CD4-positive, CD25-positive, alpha-beta regulatory T cell (primary cell): ENCODE results near the gene DUSP22. TPM values are rescaled to one million over a fixed set of nuclear protein-coding genes. Genes with fewer than 3 reads are reported as not detected.

Experiments
- ATAC-seq, 2 donors: fragments of 150-1000 bp; cut with Tn5 transposase; one replicate each; pipeline ENCODE4 v1.10.0; 2021; ENCODE audit warnings: low read depth in 2 of 2, moderate number of reproducible peaks in 2 of 2, moderate library complexity in 1 of 2
- DNase-seq, 3 donors: peaks; one replicate each; pipeline versions ENCODE4 v3.0.0 to v3.0.0-alpha.2; 2012 to 2022; ENCODE audit warnings: mixed read lengths in 1 of 3
- H3K27ac ChIP-seq: one replicate; pipeline ENCODE4 v1.7.0; 2013; ENCODE audit warnings: mild to moderate bottlenecking, low read length; ENCODE audit not compliant: insufficient read depth, poor library complexity, severe bottlenecking
- H3K27me3 ChIP-seq: one replicate; pipeline ENCODE4 v1.7.0; 2013; ENCODE audit warnings: low read length; ENCODE audit not compliant: control insufficient read depth, insufficient read depth
- H3K36me3 ChIP-seq: one replicate; pipeline ENCODE4 v1.7.0; 2013; ENCODE audit warnings: mild to moderate bottlenecking, low read length, moderate library complexity; ENCODE audit not compliant: control insufficient read depth, insufficient read depth
- H3K4me1 ChIP-seq: 2 replicates; pipeline ENCODE4 v1.7.0; 2013; ENCODE audit warnings: mild to moderate bottlenecking, low read length; ENCODE audit not compliant: insufficient read depth, control insufficient read depth, poor library complexity, severe bottlenecking
- H3K4me3 ChIP-seq: one replicate; pipeline ENCODE4 v1.7.0; 2013; ENCODE audit warnings: low read depth, mild to moderate bottlenecking, low read length, moderate library complexity
- H3K9me3 ChIP-seq, 2 experiments: 1 replicate in 1 of 2; 2 replicates in 1 of 2; pipeline ENCODE4 v1.7.0; 2013; ENCODE audit warnings: low read length in 2 of 2, mild to moderate bottlenecking in 1 of 2, moderate library complexity in 1 of 2; ENCODE audit not compliant: control insufficient read depth in 2 of 2
- H3K27ac Mint-ChIP-seq, 3 donors: one replicate each; pipeline ENCODE4 v1.8.0; 2020 to 2022; ENCODE audit warnings: mild to moderate bottlenecking in 3 of 3, mixed read lengths in 3 of 3, moderate library complexity in 2 of 3
- H3K27me3 Mint-ChIP-seq: one replicate; pipeline ENCODE4 v1.8.0; 2022; ENCODE audit warnings: mild to moderate bottlenecking, mixed read lengths
- H3K36me3 Mint-ChIP-seq: one replicate; pipeline ENCODE4 v1.8.0; 2020; ENCODE audit warnings: mixed read lengths
- H3K4me1 Mint-ChIP-seq, 4 donors: one replicate each; pipeline ENCODE4 v1.8.0; 2020 to 2022; ENCODE audit warnings: mixed read lengths in 4 of 4, mild to moderate bottlenecking in 1 of 4
- H3K4me3 Mint-ChIP-seq, 4 donors: one replicate each; pipeline ENCODE4 v1.8.0; 2020 to 2022; ENCODE audit warnings: mild to moderate bottlenecking in 4 of 4, mixed read lengths in 4 of 4, moderate library complexity in 3 of 4
- H3K9me3 Mint-ChIP-seq, 7 donors: one replicate each; pipeline ENCODE4 v1.8.0; 2020 to 2022; ENCODE audit warnings: mixed read lengths in 7 of 7, mild to moderate bottlenecking in 3 of 7, moderate library complexity in 2 of 7
- polyA plus RNA-seq, 4 donors: library from polyadenylated mRNA; unstranded; fragments of 300-500 nt; fragmentation: Illumina TruSeq; gene quantifications; one replicate each; pipeline ENCODE4 v1.2.3, GENCODE V29; 2021
- total RNA-seq: library from RNA; stranded (reverse); gene quantifications from one replicate; pipeline ENCODE4 v1.2.3, GENCODE V29; 2022

The DUSP22 gene
- total and polyA plus RNA-seq, 5 donors from 2014 or later = 45.5 to 48.5 (median 46.6) TPM

DNA sequence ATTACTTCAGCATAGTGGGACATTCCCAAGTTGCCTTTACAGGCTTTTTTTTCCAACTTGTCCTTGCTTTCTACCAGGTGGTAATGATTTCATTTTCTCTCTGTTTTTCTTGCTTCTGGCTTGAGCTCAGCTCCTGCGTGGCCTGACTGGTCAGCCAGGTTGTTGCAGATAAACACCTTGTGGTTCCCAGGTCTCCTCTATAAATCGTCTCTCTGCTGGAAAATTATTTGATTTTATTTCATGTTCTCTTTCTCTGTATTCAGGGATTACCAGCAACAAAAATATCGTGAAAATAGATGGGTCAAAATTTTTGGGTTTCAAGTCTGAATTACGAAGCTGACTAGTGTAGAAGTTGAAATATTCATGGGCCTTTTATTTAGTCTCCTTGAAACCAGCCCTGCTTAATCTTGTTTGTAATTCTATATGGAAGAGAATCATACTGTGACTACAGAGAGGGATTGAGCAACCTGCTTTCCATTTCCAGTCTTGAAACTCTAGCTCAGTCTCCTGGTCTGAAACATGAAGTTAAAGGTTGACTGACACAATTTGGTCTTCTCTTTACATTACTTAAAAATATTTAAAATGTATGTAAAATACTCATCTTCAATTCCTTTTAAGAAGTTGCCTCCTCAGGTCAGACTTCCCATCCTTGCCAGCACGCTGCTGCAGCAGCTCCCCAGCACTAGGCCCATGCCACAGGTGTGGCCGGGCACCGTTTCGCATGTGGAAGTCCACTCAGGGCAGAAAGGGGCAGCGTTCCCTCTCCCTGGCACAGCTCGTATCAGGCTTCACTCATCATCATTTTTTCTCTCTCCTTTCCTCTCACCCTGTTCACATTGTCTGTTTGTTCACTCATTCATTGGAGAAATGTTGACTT, 7.1 kb downstream of the DUSP22 start:
- H3K36me3 ChIP-seq = peaks cover 3% of the 10 kb centered on the region
- H3K9me3 ChIP-seq = no peaks in the 10 kb centered on the region
- no peak for DNase-seq
- H3K27me3 ChIP-seq = no peaks in the 10 kb centered on the region
- no peak overlapping the region for H3K4me3 ChIP-seq
- no peak for ATAC-seq
- H3K4me1 ChIP-seq = peaks cover 23% of the 10 kb centered on the region
- H3K27ac Mint-ChIP-seq = no peak overlapping the region
- no peak overlapping the region for H3K4me3 Mint-ChIP-seq
- no peak overlapping the region for H3K27ac ChIP-seq
- no peaks in the 10 kb centered on the region for H3K36me3 Mint-ChIP-seq
- no peaks in the 10 kb centered on the region for H3K9me3 Mint-ChIP-seq
- H3K27me3 Mint-ChIP-seq = no peaks in the 10 kb centered on the region
- H3K4me1 Mint-ChIP-seq = peaks cover 5 to 36% (median 28%) of the 10 kb centered on the region in 4 donors

DNA sequence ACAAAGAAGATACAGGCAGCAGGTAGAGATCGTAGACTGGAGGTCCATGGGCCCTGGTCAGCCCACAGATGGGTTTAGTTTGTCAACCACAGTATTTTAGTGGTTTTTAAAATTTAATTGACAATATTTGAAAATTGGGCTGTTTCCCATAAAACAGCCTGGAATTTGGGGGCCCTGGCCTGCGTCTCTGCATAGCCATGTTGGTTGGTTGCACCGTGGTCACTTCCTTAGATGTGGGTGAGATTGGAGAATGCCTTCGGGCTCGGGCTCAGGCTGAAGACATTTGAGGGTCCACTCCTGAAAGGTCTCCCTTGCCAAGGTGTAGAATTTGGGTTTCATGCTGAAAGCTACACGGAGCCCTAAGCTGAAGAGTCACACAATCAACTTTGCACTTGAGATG, 7.7 kb downstream of the DUSP22 start:
- H3K27ac Mint-ChIP-seq = no peak overlapping the region
- H3K36me3 Mint-ChIP-seq = peaks cover 5% of the 10 kb centered on the region
- ATAC-seq = no peak
- H3K4me1 Mint-ChIP-seq = peaks cover 0 to 33% (median 24%) of the 10 kb centered on the region in 4 donors
- H3K9me3 Mint-ChIP-seq = no peaks in the 10 kb centered on the region
- DNase-seq = no peak
- Histone ChIP-seq H3K27me3 (no peaks in the 10 kb centered on the region), H3K4me3 (no peak overlapping the region), H3K27ac (no peak overlapping the region), H3K36me3 (peaks cover 3% of the 10 kb centered on the region), H3K9me3 (no peaks in the 10 kb centered on the region), H3K4me1 (peaks cover 22% of the 10 kb centered on the region)
- H3K27me3 Mint-ChIP-seq = no peaks in the 10 kb centered on the region
- no peak overlapping the region for H3K4me3 Mint-ChIP-seq

DNA sequence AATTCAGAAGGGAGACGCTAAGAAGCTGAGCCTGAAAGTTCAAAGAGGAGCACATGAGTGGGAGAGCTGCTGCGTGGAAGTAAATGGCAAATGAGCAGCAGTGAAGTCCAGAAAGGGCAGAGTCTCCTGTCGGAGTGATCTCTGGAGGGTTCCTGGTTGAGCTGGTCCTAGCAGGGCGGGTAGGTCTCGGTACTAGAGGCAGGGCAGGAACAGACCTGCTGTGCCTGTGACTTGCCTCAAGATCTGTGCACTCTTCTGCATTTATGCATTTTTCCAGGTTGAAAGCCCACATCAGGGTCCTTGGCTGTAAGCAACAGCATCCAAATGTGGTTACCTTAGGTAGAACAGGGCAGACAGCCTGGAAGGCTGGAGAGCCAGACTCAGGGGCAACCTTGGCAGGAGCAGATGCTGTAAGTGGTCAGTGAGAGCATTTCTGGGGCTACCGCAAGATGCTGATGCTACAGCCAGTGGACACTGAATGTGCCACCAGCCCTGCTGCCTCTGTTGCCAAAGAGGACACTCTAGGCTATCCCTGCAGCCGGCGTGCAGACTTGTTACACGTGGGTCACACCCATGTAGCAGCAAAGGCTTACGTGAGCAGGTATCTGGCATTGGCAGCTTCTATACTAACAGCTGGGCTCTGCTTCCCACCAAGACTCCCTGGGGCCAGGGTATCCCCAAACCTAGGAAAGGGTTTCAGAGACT, 8.4 kb downstream of the DUSP22 start:
- peaks cover 0 to 27% (median 19%) of the 10 kb centered on the region in 4 donors for H3K4me1 Mint-ChIP-seq
- Histone ChIP-seq H3K27me3 (no peaks in the 10 kb centered on the region), H3K36me3 (peaks cover 3% of the 10 kb centered on the region), H3K4me3 (no peak overlapping the region), H3K9me3 (no peaks in the 10 kb centered on the region), H3K27ac (no peak overlapping the region), H3K4me1 (peaks cover 16% of the 10 kb centered on the region)
- DNase-seq = no peak
- H3K4me3 Mint-ChIP-seq = no peak overlapping the region
- ATAC-seq = no peak
- H3K9me3 Mint-ChIP-seq = no peaks in the 10 kb centered on the region
- H3K27ac Mint-ChIP-seq = no peak overlapping the region
- H3K27me3 Mint-ChIP-seq = no peaks in the 10 kb centered on the region
- H3K36me3 Mint-ChIP-seq = peaks cover 5% of the 10 kb centered on the region

DNA sequence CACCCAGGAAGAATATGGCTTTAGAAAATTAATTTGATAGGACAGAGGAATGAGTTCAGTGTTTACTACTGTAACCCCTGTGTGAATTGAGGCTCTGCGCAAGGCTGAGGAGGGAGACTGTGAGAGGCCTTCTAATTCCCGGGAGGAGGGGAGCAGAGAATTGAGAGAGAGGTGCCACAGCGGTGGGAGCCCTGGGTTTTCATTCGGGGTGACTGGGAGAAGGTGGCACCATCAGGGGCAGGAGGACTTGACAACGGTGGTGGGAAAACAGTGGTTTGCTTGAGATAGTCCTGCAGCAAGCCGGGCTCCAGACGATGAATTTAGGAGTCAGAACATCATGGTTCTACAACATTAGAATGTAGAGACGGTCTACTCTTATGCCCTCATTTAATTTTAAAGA, 9.2 kb downstream of the DUSP22 start:
- H3K27ac ChIP-seq = no peak overlapping the region
- H3K27me3 ChIP-seq = no peaks in the 10 kb centered on the region
- peaks cover 5% of the 10 kb centered on the region for H3K36me3 Mint-ChIP-seq
- no peaks in the 10 kb centered on the region for H3K9me3 Mint-ChIP-seq
- DNase-seq (no peak), ATAC-seq (no peak)
- peaks cover 0 to 18% (median 13%) of the 10 kb centered on the region in 4 donors for H3K4me1 Mint-ChIP-seq
- H3K4me1 ChIP-seq = peaks cover 7% of the 10 kb centered on the region
- peaks cover 4% of the 10 kb centered on the region for H3K36me3 ChIP-seq
- no peaks in the 10 kb centered on the region for H3K9me3 ChIP-seq
- no peak overlapping the region for H3K4me3 ChIP-seq
- H3K27me3 Mint-ChIP-seq = no peaks in the 10 kb centered on the region
- H3K4me3 Mint-ChIP-seq = no peak overlapping the region
- no peak overlapping the region for H3K27ac Mint-ChIP-seq

DNA sequence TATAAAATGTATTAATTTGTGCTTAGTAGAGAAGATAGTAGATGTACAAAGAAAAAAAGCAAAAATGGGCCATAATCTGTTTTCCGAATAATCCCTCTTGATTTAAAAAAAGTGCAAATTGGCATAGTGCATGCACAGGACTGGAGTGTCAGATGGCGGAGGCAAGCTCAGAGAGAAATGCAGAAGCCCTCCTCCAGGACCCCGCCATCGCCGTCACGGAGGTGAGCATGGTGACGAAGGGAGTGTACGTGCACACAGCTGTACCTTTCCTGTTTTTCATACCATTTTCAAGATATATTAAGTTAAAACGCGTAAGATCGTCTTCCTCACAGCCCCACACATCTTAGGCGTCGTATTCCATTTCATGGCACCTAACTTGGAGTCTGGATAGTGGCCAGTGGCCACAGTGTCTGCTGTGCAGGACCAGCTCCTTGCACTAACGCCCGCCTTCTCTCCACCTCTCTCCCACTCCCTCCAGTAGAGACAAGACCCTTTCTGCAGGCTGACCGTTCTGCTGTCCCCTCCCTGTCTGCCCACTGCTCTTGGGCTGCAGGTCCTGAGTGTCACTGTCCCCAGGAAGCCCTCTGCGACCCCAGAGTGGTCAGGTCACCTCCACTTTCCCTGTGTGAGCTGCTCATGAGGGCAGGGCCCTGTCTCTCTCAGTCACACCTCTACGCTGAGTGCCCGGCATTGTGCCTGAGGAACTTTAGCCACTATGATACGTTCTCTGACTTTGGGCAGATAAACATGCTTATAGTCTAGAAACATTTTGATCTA, 9.8 kb downstream of the DUSP22 start:
- H3K4me3 ChIP-seq = no peak overlapping the region
- H3K27ac ChIP-seq = no peak overlapping the region
- H3K36me3 Mint-ChIP-seq = peaks cover 5% of the 10 kb centered on the region
- no peak for ATAC-seq
- H3K9me3 ChIP-seq = no peaks in the 10 kb centered on the region
- DNase-seq = no peak
- H3K4me1 Mint-ChIP-seq = peaks cover 0 to 13% (median 8%) of the 10 kb centered on the region in 4 donors
- H3K36me3 ChIP-seq = peaks cover 5% of the 10 kb centered on the region
- H3K27ac Mint-ChIP-seq = no peak overlapping the region
- H3K27me3 Mint-ChIP-seq = no peaks in the 10 kb centered on the region
- H3K4me3 Mint-ChIP-seq = no peak overlapping the region
- no peaks in the 10 kb centered on the region for H3K9me3 Mint-ChIP-seq
- peaks cover 1% of the 10 kb centered on the region for H3K4me1 ChIP-seq
- no peaks in the 10 kb centered on the region for H3K27me3 ChIP-seq

DNA sequence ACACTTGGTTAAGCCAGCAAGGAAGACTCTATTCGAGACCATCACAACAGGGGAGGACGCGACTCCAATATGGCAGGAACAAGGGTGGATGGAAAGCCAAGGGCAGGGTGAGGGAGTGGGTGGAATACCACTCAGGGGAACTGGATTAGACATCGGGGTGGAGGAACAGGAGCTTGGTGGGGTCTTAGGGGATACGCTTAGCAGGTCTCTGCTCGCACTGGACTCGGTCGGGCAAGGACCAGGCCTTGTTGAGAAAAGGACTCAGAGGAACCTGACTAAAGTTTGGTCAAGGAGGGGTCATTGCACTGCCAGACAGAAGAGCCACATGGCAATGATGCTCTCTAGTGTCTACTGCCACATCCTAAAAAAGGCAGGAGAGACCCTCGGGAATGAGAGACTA, 10.5 kb downstream of the DUSP22 start:
- no peak overlapping the region for H3K4me3 Mint-ChIP-seq
- no peak overlapping the region for H3K27ac Mint-ChIP-seq
- Histone ChIP-seq H3K4me1 (no peaks in the 10 kb centered on the region), H3K9me3 (no peaks in the 10 kb centered on the region), H3K36me3 (peaks cover 5% of the 10 kb centered on the region), H3K27ac (no peak overlapping the region), H3K4me3 (no peak overlapping the region), H3K27me3 (no peaks in the 10 kb centered on the region)
- no peaks in the 10 kb centered on the region for H3K27me3 Mint-ChIP-seq
- no peak for ATAC-seq
- H3K4me1 Mint-ChIP-seq = peaks cover 0 to 9% (median 1%) of the 10 kb centered on the region in 4 donors
- peaks cover 7% of the 10 kb centered on the region for H3K36me3 Mint-ChIP-seq
- no peak for DNase-seq
- H3K9me3 Mint-ChIP-seq = no peaks in the 10 kb centered on the region

DNA sequence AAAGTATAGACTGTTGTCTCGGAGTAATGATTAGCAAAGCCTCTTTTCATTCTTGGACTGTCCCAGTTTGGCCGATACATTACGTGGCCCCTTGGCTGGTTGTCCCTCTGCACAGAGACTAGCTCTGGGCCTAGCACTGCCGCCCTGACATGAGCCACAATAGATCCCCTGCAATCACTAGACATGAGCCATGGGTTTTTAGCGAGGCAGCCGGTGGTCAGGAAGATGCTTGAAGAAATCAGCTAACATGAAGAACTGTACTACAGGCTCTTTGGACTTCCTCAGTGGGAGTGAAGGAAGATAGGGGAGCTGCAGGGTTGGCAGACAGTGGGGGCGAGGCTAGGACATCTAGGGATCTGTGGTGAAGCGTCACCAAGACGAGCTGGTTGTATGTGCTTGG, 11.0 kb downstream of the DUSP22 start:
- H3K27ac ChIP-seq = no peak overlapping the region
- Mint-ChIP-seq H3K27ac (no peak overlapping the region), H3K4me3 (no peak overlapping the region), H3K9me3 (peaks cover 0 to 2% (median 0%) of the 10 kb centered on the region in 7 donors), H3K27me3 (no peaks in the 10 kb centered on the region), H3K36me3 (peaks cover 12% of the 10 kb centered on the region), H3K4me1 (peaks cover 0 to 7% (median under 1%) of the 10 kb centered on the region in 4 donors)
- no peaks in the 10 kb centered on the region for H3K27me3 ChIP-seq
- H3K9me3 ChIP-seq = no peaks in the 10 kb centered on the region
- no peaks in the 10 kb centered on the region for H3K4me1 ChIP-seq
- DNase-seq = no peak
- peaks cover 7% of the 10 kb centered on the region for H3K36me3 ChIP-seq
- H3K4me3 ChIP-seq = no peak overlapping the region
- ATAC-seq = no peak
